NCI-H2081 (cell line): Measurements from ENCODE around the gene HEBP2.

Experiments used
- DNase-seq, 2 experiments: peaks; one replicate each; lab custom pipeline; 2025; lab: John Stamatoyannopoulos, UW

The HEBP2 gene

GRCh38 chr6:138455746-138456400 is 51.9 kb downstream of the HEBP2 start:
- DNase-seq = peak in 1 of 2 experiments; percentile 18

DNA sequence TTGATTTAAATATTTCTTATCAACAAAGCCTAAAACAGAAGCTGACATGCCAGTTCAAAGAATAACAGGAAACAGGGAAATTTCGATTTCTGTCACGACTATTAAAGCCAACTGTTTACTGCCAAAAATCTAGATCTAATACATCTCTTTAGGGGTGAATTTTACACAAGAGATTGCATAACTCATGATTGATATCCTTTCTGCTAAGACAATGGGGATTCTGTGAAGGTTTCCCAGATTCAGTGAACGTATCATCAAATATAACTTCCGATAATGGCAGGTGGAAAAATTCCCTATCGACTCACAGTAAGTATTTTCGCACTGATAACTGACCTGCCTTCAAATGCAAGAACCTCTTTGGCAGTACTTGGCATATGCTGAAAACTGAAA is 52.4 kb downstream of the HEBP2 start:
- no peak for DNase-seq

GRCh38 chr6:138461647-138462046 is 57.6 kb downstream of the HEBP2 start:
- no peak for DNase-seq

DNA sequence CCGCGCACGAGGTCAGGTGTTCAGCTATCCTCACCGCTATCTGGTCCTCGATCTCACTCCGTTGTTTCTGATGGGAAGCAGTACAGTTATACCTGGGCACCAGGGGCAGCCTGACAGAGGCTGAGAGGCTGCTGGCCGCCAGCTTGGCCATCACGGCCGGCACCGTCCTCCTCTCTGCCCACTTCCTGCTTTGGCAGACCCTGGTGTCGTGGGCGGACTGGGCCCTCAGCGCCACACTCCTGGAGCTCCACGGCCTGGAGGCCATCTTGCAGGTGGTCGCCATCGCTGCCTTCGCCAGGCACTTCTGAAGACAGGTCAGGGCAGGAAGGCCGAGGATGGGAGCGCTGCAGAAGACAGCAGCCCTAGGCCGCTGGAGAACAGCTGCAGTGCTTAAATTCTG is 60.1 kb downstream of the HEBP2 start:
- no peak for DNase-seq

- DNase-seq = no peak
Observed at GRCh38 chr6:138465007-138465645, 61.1 kb downstream of the HEBP2 start.

DNA sequence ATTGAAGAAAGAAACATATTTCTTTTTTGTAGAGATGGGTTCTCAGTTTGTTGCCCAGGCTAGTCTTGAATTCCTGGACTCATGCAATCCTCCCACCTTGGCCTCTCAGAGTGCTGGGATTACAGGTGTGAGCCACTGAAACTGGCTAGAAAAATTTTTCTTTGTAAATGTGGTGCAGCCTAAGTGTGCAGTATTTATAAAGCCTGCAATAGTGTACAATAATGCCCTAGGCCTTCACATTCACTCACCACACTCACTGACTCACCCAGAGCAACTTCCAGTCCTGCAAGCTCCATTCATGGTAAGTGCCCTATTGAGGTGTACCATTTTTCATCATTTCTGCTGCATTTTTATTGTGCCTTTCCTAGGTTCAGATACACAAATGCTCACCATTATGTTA is 63.9 kb downstream of the HEBP2 start:
- DNase-seq = no peak

GRCh38 chr6:138468320-138469015 is 64.4 kb downstream of the HEBP2 start:
- peak in 1 of 2 experiments; percentile 18 for DNase-seq
